GM12878 (cell line): ENCODE results near the gene SERPINE2. TPM values are rescaled to one million over a fixed set of nuclear protein-coding genes. Genes with fewer than 3 reads are reported as not detected.

Source experiments
- ATAC-seq: fragments of 200-7000 bp; cut with Tn5 transposase; 3 replicates; pipeline ENCODE4 v1.9.1; 2020; ENCODE audit warnings: mild to moderate bottlenecking, moderate library complexity
- BruUV-seq: library from RNA; stranded (reverse); fragments of 400-500 nt; replicated peaks from 2 replicates; lab custom pipeline; 2021; lab: Mats Ljungman, UMichigan
- CTCF ChIA-PET: fragments of 300-600 bp; sonication (Branson Sonifier 250); formaldehyde crosslinking; extraction: SDS; loops from one replicate; lab custom pipeline; 2021; ENCODE audit warnings: inconsistent platforms; lab: Yijun Ruan, JAX
- POLR2A ChIA-PET: fragments of 350-600 bp; formaldehyde crosslinking; extraction: SDS; loops from one replicate; lab custom pipeline; 2021; ENCODE audit warnings: inconsistent platforms; lab: Charles Lee
- RAD21 ChIA-PET: fragments of 300-600 bp; sonication (Branson Sonifier 250); formaldehyde crosslinking; loops from one replicate; lab custom pipeline; 2023; ENCODE audit warnings: antibody characterized with exemption; ENCODE audit not compliant: unreplicated experiment; lab: Charles Lee
- SMC1A ChIA-PET: fragments of 300-600 bp; sonication (Branson Sonifier 250); formaldehyde crosslinking; loops from one replicate; lab custom pipeline; 2023; ENCODE audit not compliant: unreplicated experiment, uncharacterized antibody; lab: Charles Lee
- DNase-seq: peaks from one replicate; pipeline ENCODE4 v3.0.0-alpha.2; 2011; ENCODE audit warnings: low read depth, low spot score
- FAIRE-seq: peaks from 3 replicates; lab custom pipeline; 2011; peaks lifted over from hg19 to GRCh38; lab: Jason Lieb, UNC
- H2AFZ ChIP-seq: 2 replicates; pipeline ENCODE4 v1.6.0; 2011; ENCODE audit warnings: low read depth, low read length, control low read depth; ENCODE audit not compliant: control insufficient read depth
- H3K27ac ChIP-seq: 2 replicates; pipeline ENCODE4 v1.5.1; 2011; ENCODE audit warnings: control low read depth; ENCODE audit not compliant: control insufficient read depth, insufficient read depth
- H3K27me3 ChIP-seq, 2 experiments: replicated peaks in 1 of 2; 2 replicates each; pipeline versions ENCODE4 v1.6.0 to v1.6.1; 2011; ENCODE audit warnings: low read length in 1 of 2; ENCODE audit not compliant: control insufficient read depth in 2 of 2, insufficient read depth in 2 of 2
- H3K36me3 ChIP-seq, 2 experiments: 2 replicates each; pipeline ENCODE4 v1.5.1; 2011; ENCODE audit warnings: low read length in 1 of 2; ENCODE audit not compliant: control insufficient read depth in 2 of 2, insufficient read depth in 2 of 2
- H3K4me1 ChIP-seq: 2 replicates; pipeline ENCODE4 v1.6.1; 2011; ENCODE audit warnings: mild to moderate bottlenecking, low read length, moderate library complexity, mixed read lengths; ENCODE audit not compliant: control insufficient read depth, insufficient read depth
- H3K4me2 ChIP-seq: 2 replicates; pipeline ENCODE4 v1.6.0; 2011; ENCODE audit warnings: control low read depth; ENCODE audit not compliant: control insufficient read depth, insufficient read depth
- H3K4me3 ChIP-seq: fragments of 200-600 bp; sonication (generic); 2 replicates; pipeline ENCODE4 v1.5.1; 2016
- H3K79me2 ChIP-seq: 2 replicates; pipeline ENCODE4 v1.6.0; 2011; ENCODE audit warnings: low read length; ENCODE audit not compliant: control insufficient read depth, insufficient read depth
- H3K9ac ChIP-seq: 2 replicates; pipeline ENCODE4 v1.8.0; 2011; ENCODE audit warnings: low read length, control low read depth, mixed read lengths; ENCODE audit not compliant: control insufficient read depth, insufficient read depth
- H3K9me3 ChIP-seq: replicated peaks from 3 replicates; pipeline ENCODE4 v1.5.1; 2011; ENCODE audit warnings: mild to moderate bottlenecking, low read length; ENCODE audit not compliant: control insufficient read depth, insufficient read depth
- H4K20me1 ChIP-seq: 2 replicates; pipeline ENCODE4 v1.6.0; 2011; ENCODE audit not compliant: control insufficient read depth, insufficient read depth
- ATF2 ChIP-seq: IDR thresholded peaks from 2 replicates; pipeline ENCODE4 v1.6.1; 2012; ENCODE audit warnings: low read length, inconsistent platforms
- BCL11A ChIP-seq: IDR thresholded peaks from 2 replicates; pipeline ENCODE4 v1.6.1; 2011; ENCODE audit warnings: low read depth, low read length
- CBX5 ChIP-seq: sonication (generic); IDR thresholded peaks from 2 replicates; pipeline ENCODE4 v1.6.1; 2016; ENCODE audit warnings: low read depth, moderate library complexity, mild to moderate bottlenecking, inconsistent platforms
- EP300 ChIP-seq, 2 experiments: fragments of 150-350 bp in 1 of 2; IDR thresholded peaks; 2 replicates each; pipeline ENCODE4 v1.6.1; 2011 to 2012; ENCODE audit warnings: low read depth in 2 of 2, low read length in 2 of 2, borderline replicate concordance in 1 of 2, improper control_type of control experiment in 1 of 2, inconsistent platforms in 1 of 2; ENCODE audit not compliant: control insufficient read depth in 1 of 2
- ESRRA ChIP-seq: IDR thresholded peaks from 2 replicates; pipeline ENCODE4 v1.6.1; 2012; ENCODE audit warnings: mild to moderate bottlenecking, low read length, improper control_type of control experiment
- ETV6 ChIP-seq, 2 experiments: fragments of 450-650 bp in 1 of 2; IDR thresholded peaks in 1 of 2; conservative IDR thresholded peaks in 1 of 2; 2 replicates each; pipeline ENCODE4 v1.6.1; 2014; ENCODE audit warnings: antibody characterized with exemption in 1 of 2, borderline replicate concordance in 1 of 2, low read depth in 1 of 2, mild to moderate bottlenecking in 1 of 2, moderate library complexity in 1 of 2
- FOS ChIP-seq: IDR thresholded peaks from 3 replicates; pipeline ENCODE4 v1.6.1; 2011; ENCODE audit warnings: borderline replicate concordance; ENCODE audit not compliant: insufficient read length; ENCODE audit errors: extremely low read depth
- GABPA ChIP-seq: IDR thresholded peaks from 2 replicates; pipeline ENCODE4 v1.6.1; 2014; ENCODE audit warnings: antibody characterized with exemption, low read depth, mild to moderate bottlenecking, inconsistent platforms
- HDGF ChIP-seq: fragments of 450-650 bp; IDR thresholded peaks from 2 replicates; pipeline ENCODE4 v1.6.1; 2016; ENCODE audit warnings: antibody characterized with exemption
- IKZF1 ChIP-seq: fragments of 450-650 bp; conservative IDR thresholded peaks from 2 replicates; pipeline ENCODE4 v1.6.1; 2017; ENCODE audit warnings: antibody characterized with exemption, mild to moderate bottlenecking
- IRF4 ChIP-seq: IDR thresholded peaks from 2 replicates; pipeline ENCODE4 v1.6.1; 2011; ENCODE audit warnings: low read depth, low read length
- NBN ChIP-seq: fragments of 450-650 bp; IDR thresholded peaks from 2 replicates; pipeline ENCODE4 v1.6.1; 2016
- POLR2A ChIP-seq: IDR thresholded peaks from 2 replicates; pipeline ENCODE4 v1.6.1; 2011; ENCODE audit warnings: low read depth, mild to moderate bottlenecking, low read length
- RBBP5 ChIP-seq: fragments of 200-600 bp; sonication (generic); conservative IDR thresholded peaks from 2 replicates; pipeline ENCODE4 v1.6.1; 2016
- SKIL ChIP-seq: fragments of 450-650 bp; IDR thresholded peaks from 2 replicates; pipeline ENCODE4 v1.6.1; 2017; ENCODE audit warnings: mild to moderate bottlenecking, low read depth, inconsistent platforms; ENCODE audit not compliant: poor library complexity, severe bottlenecking
- TARDBP ChIP-seq: IDR thresholded peaks from 2 replicates; pipeline ENCODE4 v1.6.1; 2016; ENCODE audit warnings: borderline replicate concordance
- TCF7 ChIP-seq: IDR thresholded peaks from 2 replicates; pipeline ENCODE4 v1.6.1; 2014; ENCODE audit warnings: antibody characterized with exemption, borderline replicate concordance
- WRNIP1 ChIP-seq: IDR thresholded peaks from 2 replicates; pipeline ENCODE4 v1.6.1; 2011; ENCODE audit warnings: low read depth, low read length, improper control_type of control experiment, borderline replicate concordance
- ZNF217 ChIP-seq: fragments of 450-650 bp; IDR thresholded peaks from 2 replicates; pipeline ENCODE4 v1.6.1; 2017; ENCODE audit warnings: antibody characterized with exemption, mild to moderate bottlenecking
- ZNF384 ChIP-seq: IDR thresholded peaks from 2 replicates; pipeline ENCODE4 v1.6.1; 2012; ENCODE audit warnings: low read depth, mild to moderate bottlenecking, low read length, improper control_type of control experiment, borderline replicate concordance
- WGBS: methylation state at CpG from one replicate; pipeline ENCODE4 v1.1.6; 2016; ENCODE audit warnings: low lambda C conversion rate; ENCODE audit not compliant: insufficient replicate concordance, insufficient coverage; ENCODE audit errors: missing lambda C conversion rate; 5-methylcytosine and 5-hydroxymethylcytosine counted together
- in situ Hi-C: fragments of 300-500 bp; cut with MboI; formaldehyde crosslinking; loops from 9 replicates; pipeline ENCODE4 v1.14.3; 2018; ENCODE audit warnings: mixed read lengths
- intact Hi-C: fragments of 100-400 bp; cut with micrococcal nuclease; formaldehyde crosslinking; loops from one replicate; pipeline ENCODE4 v1.14.2; 2022; ENCODE audit not compliant: unreplicated experiment
- polyA plus RNA-seq, 11 experiments: library from polyadenylated mRNA; depleted of rRNA in 4 of 11; unstranded in 6 of 11; stranded (reverse) in 5 of 11; fragments of >200 nt; fragmentation: Nextera tagmentation in 4 of 11; fragmentation: Illumina TruSeq in 1 of 11; extraction: Ambion mirVana in 4 of 11; extraction: Trizol in 1 of 11; gene quantifications; 1 replicate in 1 of 11; 2 replicates in 10 of 11; pipeline versions ENCODE4 v1.2.1 to v1.2.3, GENCODE V29; 2011 to 2016; ENCODE audit warnings: inconsistent platforms in 2 of 11, missing spikeins in 2 of 11, low read depth in 1 of 11
- total RNA-seq, 4 experiments: library from RNA; depleted of rRNA in 3 of 4; stranded (reverse); fragments of >200 nt in 3 of 4; fragmentation: Illumina TruSeq in 1 of 4; extraction: Trizol in 1 of 4; gene quantifications; 2 replicates each; pipeline versions ENCODE4 v1.2.1 to v1.2.3, GENCODE V29; 2013 to 2021

Gene SERPINE2
- total and polyA plus RNA-seq, 10 of the 15 experiments (the other 5 are each of a cell fraction or from before 2014, with no cell fraction given), result 0.18 to 1.7 (median 0.39) TPM

- TF ChIP-seq SKIL, result no peak
- no peak for TF ChIP-seq FOS
- TF ChIP-seq, all 136 proteins: peak for 0
Measured at GRCh38 chr2:223943135-223943534, 96.0 kb downstream of the SERPINE2 start (continued).

- DNase-seq (peak; percentile 73), FAIRE-seq (peak; percentile 49), ATAC-seq (peak; percentile 55)
- WGBS, result 13% methylated on average over 12 of the region's 12 CpGs
- in situ Hi-C loops, result no loop called here
- no TSS peak for BruUV-seq
- 0 out of 2 replicates have a peak overlapping the region, but pooled peaks have one; percentile 2 for H3K4me3 ChIP-seq
- no peaks in the 10 kb centered on the region; the same call in none of the 3 replicates for H3K9me3 ChIP-seq
- peaks cover 18% of the 10 kb centered on the region for H3K4me1 ChIP-seq
- ChIA-PET SMC1A (interaction anchor here (0.6 to 3.5 kb wide), 9 partner anchors 8 to 181 kb away, joined by 3 to 19 read pairs (median 4); no protein-coding TSS in a partner anchor), CTCF (interaction anchor here (0.7 to 2.4 kb wide), 4 partner anchors 20 to 102 kb away, joined by 3 to 8 read pairs (median 6); no protein-coding TSS in a partner anchor), RAD21 (interaction anchor here (1.5 to 2.8 kb wide), 2 partner anchors 45 to 79 kb away, joined by 3 to 17 read pairs; no protein-coding TSS in a partner anchor), POLR2A (interaction anchor here (0.5 to 1.1 kb wide), 6 partner anchors 16 to 141 kb away, joined by 3 to 5 read pairs (median 4); no protein-coding TSS in a partner anchor)
- H2AFZ ChIP-seq, result no peak overlapping the region; the same call in 1 of the 2 replicates
- peak overlapping the region; percentile 79 for H3K4me2 ChIP-seq
- peaks cover 60% of the 10 kb centered on the region for H3K79me2 ChIP-seq
- intact Hi-C loops, result loop anchor here (2.0 to 5.0 kb wide), 2 partner anchors 15 to 104 kb away; partner anchors contain the start of genes AP1S3 and MRPL44
- no peaks in the 10 kb centered on the region for H3K27me3 ChIP-seq
- no peaks in the 10 kb centered on the region for H4K20me1 ChIP-seq
- no peaks in the 10 kb centered on the region for H3K36me3 ChIP-seq
- peak overlapping the region; percentile 7; the same call in 1 of the 2 replicates for H3K9ac ChIP-seq
- peak overlapping the region; percentile 70 for H3K27ac ChIP-seq
- TF ChIP-seq IRF4, result peak; percentile 44; the same call in 1 of the 2 replicates
- no peak for TF ChIP-seq GABPA
- no peak for TF ChIP-seq HDGF
- no peak for TF ChIP-seq TARDBP
- TF ChIP-seq WRNIP1, result no peak
- TF ChIP-seq RBBP5, result no peak
- no peak for TF ChIP-seq TCF7
- peak; percentile 67 to 86; a peak in 3 of 4 replicates for TF ChIP-seq EP300 (IDR thresholded peaks at IDR 0.05; ENCODE audit: borderline replicate concordance in 1 of 2, control insufficient read depth in 1 of 2, low read depth in 2 of 2, low read length in 2 of 2)
- TF ChIP-seq BCL11A, result peak; percentile 58
- peak; percentile 70; the same call in 1 of the 2 replicates for TF ChIP-seq ATF2
- TF ChIP-seq ZNF384, result no peak
- TF ChIP-seq CBX5, result no peak
- no peak for TF ChIP-seq POLR2A
- TF ChIP-seq ZNF217, result peak; percentile 81
- TF ChIP-seq ETV6 (conservative IDR thresholded peaks at IDR 0.05 in 1 of 2, IDR thresholded peaks at IDR 0.05 in 1 of 2; ENCODE audit: borderline replicate concordance in 1 of 2, low read depth in 1 of 2), result peak in 1 of 2 experiments; percentile 38; a peak in 1 of 4 replicates
- TF ChIP-seq IKZF1, result peak; percentile 83
- no peak for TF ChIP-seq ESRRA
- peak; percentile 89 for TF ChIP-seq NBN
Measured at GRCh38 chr2:223941579-223942277, 97.4 kb downstream of the SERPINE2 start.
